AG09309 (cell line): ENCODE results near the gene REST.
A peak's percentile ranks its signal among the peaks of the same experiment; 100 is the strongest.

ENCODE experiments used
- DNase-seq: peaks from one replicate; pipeline ENCODE4 v3.0.0-alpha.2; 2010; ENCODE audit warnings: low read depth
- H3K4me3 ChIP-seq: 2 replicates; pipeline ENCODE4 v1.5.1; 2011; ENCODE audit warnings: mild to moderate bottlenecking, low read depth, low read length, moderate library complexity; ENCODE audit not compliant: control insufficient read depth
- CTCF ChIP-seq: IDR thresholded peaks from 2 replicates; pipeline ENCODE4 v1.5.1; 2011; ENCODE audit warnings: mild to moderate bottlenecking, low read depth, low read length, inconsistent platforms; ENCODE audit not compliant: insufficient read depth, control insufficient read depth; ENCODE audit errors: missing control alignments

Gene REST

GRCh38 chr4:56959100-56959499, 51.4 kb downstream of the REST start:
- TF ChIP-seq CTCF = no peak

GRCh38 chr4:56961107-56961500, 53.4 kb downstream of the REST start:
- H3K4me3 ChIP-seq = no peak overlapping the region
- TF ChIP-seq CTCF = no peak
- no peak for DNase-seq

More at GRCh38 chr4:56959100-56959499, 51.4 kb downstream of the REST start:
- DNase-seq = no peak
- no peak overlapping the region for H3K4me3 ChIP-seq

- H3K4me3 ChIP-seq = no peak overlapping the region
Measured at GRCh38 chr4:56971383-56971782, 63.7 kb downstream of the REST start.

GRCh38 chr4:56972389-56972788, 64.7 kb downstream of the REST start:
- no peak overlapping the region for H3K4me3 ChIP-seq
- TF ChIP-seq CTCF = no peak
- DNase-seq = no peak

More at GRCh38 chr4:56971383-56971782, 63.7 kb downstream of the REST start:
- TF ChIP-seq CTCF = no peak
- DNase-seq = no peak

- no peak for TF ChIP-seq CTCF
- no peak overlapping the region for H3K4me3 ChIP-seq
- no peak for DNase-seq
Measured at GRCh38 chr4:56972809-56973208, 65.1 kb downstream of the REST start.

GRCh38 chr4:56973336-56973735, 65.6 kb downstream of the REST start:
- TF ChIP-seq CTCF = no peak
- no peak overlapping the region for H3K4me3 ChIP-seq
- DNase-seq = no peak

GRCh38 chr4:56976283-56976836, 68.7 kb downstream of the REST start:
- peak overlapping the region; percentile 97 for H3K4me3 ChIP-seq
- no peak for DNase-seq
- TF ChIP-seq CTCF = no peak
